Liver (tissue), 9 donors: Measurements from ENCODE around the gene GIT2. TPM values are rescaled to one million over a fixed set of nuclear protein-coding genes. Genes with fewer than 3 reads are reported as not detected.

Source experiments
- DNase-seq: peaks from one replicate; pipeline ENCODE4 v3.0.0-alpha.2; 2017; ENCODE audit warnings: low spot score
- H3K27ac ChIP-seq, 2 donors: one replicate each; pipeline ENCODE4 v1.7.0; 2013; ENCODE audit warnings: inconsistent platforms in 2 of 2, low read length in 2 of 2, control low read depth in 1 of 2, low read depth in 1 of 2, mild to moderate bottlenecking in 1 of 2
- H3K27me3 ChIP-seq, 4 donors: one replicate each; pipeline versions ENCODE4 v1.6.1 to v1.7.0; 2013; ENCODE audit warnings: low read length in 3 of 4, inconsistent platforms in 1 of 4, mild to moderate bottlenecking in 1 of 4, moderate library complexity in 1 of 4; ENCODE audit not compliant: control insufficient read depth in 4 of 4, insufficient read depth in 4 of 4
- H3K36me3 ChIP-seq, 4 donors: one replicate each; pipeline versions ENCODE4 v1.6.1 to v1.7.0; 2013; ENCODE audit warnings: low read length in 3 of 4, mild to moderate bottlenecking in 3 of 4, low read depth in 1 of 4, moderate library complexity in 1 of 4; ENCODE audit not compliant: control insufficient read depth in 4 of 4, insufficient read depth in 3 of 4
- H3K4me1 ChIP-seq, 4 donors: one replicate each; pipeline versions ENCODE4 v1.6.1 to v1.7.0; 2013; ENCODE audit warnings: low read length in 3 of 4, mild to moderate bottlenecking in 3 of 4, moderate library complexity in 1 of 4; ENCODE audit not compliant: control insufficient read depth in 4 of 4, insufficient read depth in 4 of 4
- H3K4me3 ChIP-seq, 3 donors: one replicate each; pipeline versions ENCODE4 v1.6.1 to v1.7.0; 2013; ENCODE audit warnings: low read length in 3 of 3, control low read depth in 1 of 3, low read depth in 1 of 3, mild to moderate bottlenecking in 1 of 3
- H3K9ac ChIP-seq, 2 donors: one replicate each; pipeline ENCODE4 v1.7.0; 2013; ENCODE audit warnings: low read length in 2 of 2, mild to moderate bottlenecking in 2 of 2, moderate library complexity in 2 of 2, control low read depth in 1 of 2, low read depth in 1 of 2
- H3K9me3 ChIP-seq, 4 donors: one replicate each; pipeline versions ENCODE4 v1.6.1 to v1.7.0; 2013; ENCODE audit warnings: low read length in 3 of 4; ENCODE audit not compliant: control insufficient read depth in 4 of 4
- FOXA1 ChIP-seq: IDR thresholded peaks from 2 replicates; pipeline ENCODE4 v1.6.1; 2016; ENCODE audit warnings: antibody characterized with exemption
- FOXA2 ChIP-seq: IDR thresholded peaks from 2 replicates; pipeline ENCODE4 v1.6.1; 2016; ENCODE audit warnings: antibody characterized with exemption
- HNF4A ChIP-seq, 2 donors: conservative IDR thresholded peaks; 2 replicates each; pipeline ENCODE4 v1.6.1; 2016; ENCODE audit warnings: antibody characterized with exemption in 2 of 2, mild to moderate bottlenecking in 2 of 2
- HNF4G ChIP-seq: IDR thresholded peaks from 2 replicates; pipeline ENCODE4 v1.6.1; 2016; ENCODE audit warnings: antibody characterized with exemption
- JUND ChIP-seq, 2 donors: IDR thresholded peaks; 2 replicates each; pipeline ENCODE4 v1.6.1; 2016; ENCODE audit warnings: antibody characterized with exemption in 2 of 2
- RAD21 ChIP-seq, 2 donors: IDR thresholded peaks; 2 replicates each; pipeline ENCODE4 v1.6.1; 2016; ENCODE audit warnings: antibody characterized with exemption in 2 of 2, mild to moderate bottlenecking in 2 of 2
- RXRA ChIP-seq, 2 donors: IDR thresholded peaks; 2 replicates each; pipeline ENCODE4 v1.6.1; 2017 to 2018; ENCODE audit warnings: antibody characterized with exemption in 2 of 2, mild to moderate bottlenecking in 1 of 2
- SP1 ChIP-seq: IDR thresholded peaks from 2 replicates; pipeline ENCODE4 v1.6.1; 2018; ENCODE audit warnings: antibody characterized with exemption, mild to moderate bottlenecking
- YY1 ChIP-seq: IDR thresholded peaks from 2 replicates; pipeline ENCODE4 v1.6.1; 2016; ENCODE audit warnings: antibody characterized with exemption, mild to moderate bottlenecking
- WGBS: extraction: QIAGEN DNeasy Blood & Tissue Kit; methylation state at CpG from one replicate; pipeline ENCODE4 v1.1.7; 2013; 5-methylcytosine and 5-hydroxymethylcytosine counted together
- polyA plus RNA-seq, 2 donors: library from polyadenylated mRNA; stranded (reverse) in 1 of 2; unstranded in 1 of 2; fragments of 200-250 nt in 1 of 2; fragments of >200 nt in 1 of 2; fragmentation: Nextera tagmentation in 1 of 2; extraction: Ambion mirVana in 1 of 2; gene quantifications; one replicate each; pipeline versions ENCODE4 v1.2.1 to v1.2.3, GENCODE V29; 2013 to 2015
- total RNA-seq, 2 donors: library from RNA; depleted of rRNA; stranded (reverse); fragments of >200 nt; gene quantifications; one replicate each; pipeline ENCODE4 v1.2.3, GENCODE V29; 2014
- TF ChIP-seq, protein P1 (sequence below): IDR thresholded peaks from 2 replicates; pipeline ENCODE4 v1.6.1; 2016; ENCODE audit warnings: antibody characterized with exemption
- TF ChIP-seq, protein P2 (sequence below): IDR thresholded peaks from 2 replicates; pipeline ENCODE4 v1.6.1; 2016; ENCODE audit warnings: antibody characterized with exemption
- TF ChIP-seq, protein P3 (sequence below): IDR thresholded peaks from 2 replicates; pipeline ENCODE4 v1.6.1; 2016; ENCODE audit warnings: antibody characterized with exemption, mild to moderate bottlenecking
- TF ChIP-seq, protein P4 (sequence below): IDR thresholded peaks from 2 replicates; pipeline ENCODE4 v1.6.1; 2016; ENCODE audit warnings: antibody characterized with exemption
- TF ChIP-seq, protein P5 (sequence below): fragments of 150-350 bp; IDR thresholded peaks from 2 replicates; pipeline ENCODE4 v1.5.1; 2017; ENCODE audit warnings: improper control_type of control experiment, low read depth, low read length; ENCODE audit not compliant: missing input control
- donor health status: healthy.
- donor health status: healthy.
- donor health status: healthy.
- donor health status: healthy.
- donor health status: healthy.

The GIT2 gene
- total and polyA plus RNA-seq, 4 donors: 6.7 to 30.4 (median 16.7) TPM

DNA sequence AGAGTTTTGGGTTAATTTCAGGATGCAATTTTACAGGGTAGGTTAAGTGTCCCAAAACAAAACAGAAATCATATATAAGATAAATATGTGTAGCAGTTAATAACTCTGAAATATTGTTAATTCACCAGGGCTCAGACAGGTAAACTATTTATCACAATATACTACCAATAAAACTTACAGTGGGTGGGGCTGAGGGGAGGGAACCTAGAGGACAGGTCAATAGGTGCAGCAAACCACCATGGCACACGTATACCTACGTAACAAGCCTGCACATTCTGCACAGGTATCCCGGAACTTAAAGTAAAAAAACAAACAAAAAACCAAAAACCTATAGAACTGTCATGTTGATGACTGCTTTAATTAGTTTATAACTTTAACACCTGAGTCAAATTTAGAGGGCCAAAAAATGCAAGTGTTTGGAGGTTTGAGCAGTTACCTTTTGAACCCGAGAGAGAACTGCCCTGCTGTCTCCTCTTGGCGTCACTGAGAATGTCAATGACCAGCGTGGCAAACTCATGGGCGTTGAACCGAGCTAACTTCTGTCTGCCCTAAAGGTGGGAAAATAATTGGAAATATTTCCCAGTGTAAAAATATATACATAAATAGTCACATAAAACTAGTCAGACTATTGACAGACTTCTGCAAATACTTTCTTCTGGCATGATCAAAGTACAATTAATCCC lies 36.6 kb downstream of the GIT2 start:
- no peak overlapping the region for H3K27ac ChIP-seq
- H3K36me3 ChIP-seq: peaks cover 9 to 30% (median 21%) of the 10 kb centered on the region in 4 donors
- no peak for TF ChIP-seq HNF4G
- TF ChIP-seq, protein P1, sequence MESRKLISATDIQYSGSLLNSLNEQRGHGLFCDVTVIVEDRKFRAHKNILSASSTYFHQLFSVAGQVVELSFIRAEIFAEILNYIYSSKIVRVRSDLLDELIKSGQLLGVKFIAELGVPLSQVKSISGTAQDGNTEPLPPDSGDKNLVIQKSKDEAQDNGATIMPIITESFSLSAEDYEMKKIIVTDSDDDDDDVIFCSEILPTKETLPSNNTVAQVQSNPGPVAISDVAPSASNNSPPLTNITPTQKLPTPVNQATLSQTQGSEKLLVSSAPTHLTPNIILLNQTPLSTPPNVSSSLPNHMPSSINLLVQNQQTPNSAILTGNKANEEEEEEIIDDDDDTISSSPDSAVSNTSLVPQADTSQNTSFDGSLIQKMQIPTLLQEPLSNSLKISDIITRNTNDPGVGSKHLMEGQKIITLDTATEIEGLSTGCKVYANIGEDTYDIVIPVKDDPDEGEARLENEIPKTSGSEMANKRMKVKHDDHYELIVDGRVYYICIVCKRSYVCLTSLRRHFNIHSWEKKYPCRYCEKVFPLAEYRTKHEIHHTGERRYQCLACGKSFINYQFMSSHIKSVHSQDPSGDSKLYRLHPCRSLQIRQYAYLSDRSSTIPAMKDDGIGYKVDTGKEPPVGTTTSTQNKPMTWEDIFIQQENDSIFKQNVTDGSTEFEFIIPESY: no peak
- peak; percentile 73 to 76 for TF ChIP-seq HNF4A (conservative IDR thresholded peaks at IDR 0.05)
- peak; percentile 98 for TF ChIP-seq RXRA (IDR thresholded peaks at IDR 0.05)
- peak in 1 of 2 donors; percentile 17 for TF ChIP-seq JUND (IDR thresholded peaks at IDR 0.05)
- peak; percentile 75 for TF ChIP-seq SP1
- peak in 1 of 2 donors; percentile 7 for TF ChIP-seq RAD21 (IDR thresholded peaks at IDR 0.05)
- peak; percentile 33 for TF ChIP-seq YY1
- TF ChIP-seq, protein P2, sequence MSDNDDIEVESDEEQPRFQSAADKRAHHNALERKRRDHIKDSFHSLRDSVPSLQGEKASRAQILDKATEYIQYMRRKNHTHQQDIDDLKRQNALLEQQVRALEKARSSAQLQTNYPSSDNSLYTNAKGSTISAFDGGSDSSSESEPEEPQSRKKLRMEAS: peak; percentile 32
- TF ChIP-seq, protein P3, sequence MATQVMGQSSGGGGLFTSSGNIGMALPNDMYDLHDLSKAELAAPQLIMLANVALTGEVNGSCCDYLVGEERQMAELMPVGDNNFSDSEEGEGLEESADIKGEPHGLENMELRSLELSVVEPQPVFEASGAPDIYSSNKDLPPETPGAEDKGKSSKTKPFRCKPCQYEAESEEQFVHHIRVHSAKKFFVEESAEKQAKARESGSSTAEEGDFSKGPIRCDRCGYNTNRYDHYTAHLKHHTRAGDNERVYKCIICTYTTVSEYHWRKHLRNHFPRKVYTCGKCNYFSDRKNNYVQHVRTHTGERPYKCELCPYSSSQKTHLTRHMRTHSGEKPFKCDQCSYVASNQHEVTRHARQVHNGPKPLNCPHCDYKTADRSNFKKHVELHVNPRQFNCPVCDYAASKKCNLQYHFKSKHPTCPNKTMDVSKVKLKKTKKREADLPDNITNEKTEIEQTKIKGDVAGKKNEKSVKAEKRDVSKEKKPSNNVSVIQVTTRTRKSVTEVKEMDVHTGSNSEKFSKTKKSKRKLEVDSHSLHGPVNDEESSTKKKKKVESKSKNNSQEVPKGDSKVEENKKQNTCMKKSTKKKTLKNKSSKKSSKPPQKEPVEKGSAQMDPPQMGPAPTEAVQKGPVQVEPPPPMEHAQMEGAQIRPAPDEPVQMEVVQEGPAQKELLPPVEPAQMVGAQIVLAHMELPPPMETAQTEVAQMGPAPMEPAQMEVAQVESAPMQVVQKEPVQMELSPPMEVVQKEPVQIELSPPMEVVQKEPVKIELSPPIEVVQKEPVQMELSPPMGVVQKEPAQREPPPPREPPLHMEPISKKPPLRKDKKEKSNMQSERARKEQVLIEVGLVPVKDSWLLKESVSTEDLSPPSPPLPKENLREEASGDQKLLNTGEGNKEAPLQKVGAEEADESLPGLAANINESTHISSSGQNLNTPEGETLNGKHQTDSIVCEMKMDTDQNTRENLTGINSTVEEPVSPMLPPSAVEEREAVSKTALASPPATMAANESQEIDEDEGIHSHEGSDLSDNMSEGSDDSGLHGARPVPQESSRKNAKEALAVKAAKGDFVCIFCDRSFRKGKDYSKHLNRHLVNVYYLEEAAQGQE: peak; percentile 38
- no peak for TF ChIP-seq FOXA1
- TF ChIP-seq FOXA2: no peak
- TF ChIP-seq, protein P4, sequence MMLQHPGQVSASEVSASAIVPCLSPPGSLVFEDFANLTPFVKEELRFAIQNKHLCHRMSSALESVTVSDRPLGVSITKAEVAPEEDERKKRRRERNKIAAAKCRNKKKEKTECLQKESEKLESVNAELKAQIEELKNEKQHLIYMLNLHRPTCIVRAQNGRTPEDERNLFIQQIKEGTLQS: no peak
- no peak for DNase-seq
- H3K27me3 ChIP-seq: no peaks in the 10 kb centered on the region
- H3K4me3 ChIP-seq: no peak overlapping the region
- peaks cover 0 to 8% (median 5%) of the 10 kb centered on the region in 4 donors for H3K4me1 ChIP-seq
- H3K9me3 ChIP-seq: no peaks in the 10 kb centered on the region
- H3K9ac ChIP-seq: no peak overlapping the region
- 58% methylated on average over 8 of the region's 8 CpGs for WGBS

DNA sequence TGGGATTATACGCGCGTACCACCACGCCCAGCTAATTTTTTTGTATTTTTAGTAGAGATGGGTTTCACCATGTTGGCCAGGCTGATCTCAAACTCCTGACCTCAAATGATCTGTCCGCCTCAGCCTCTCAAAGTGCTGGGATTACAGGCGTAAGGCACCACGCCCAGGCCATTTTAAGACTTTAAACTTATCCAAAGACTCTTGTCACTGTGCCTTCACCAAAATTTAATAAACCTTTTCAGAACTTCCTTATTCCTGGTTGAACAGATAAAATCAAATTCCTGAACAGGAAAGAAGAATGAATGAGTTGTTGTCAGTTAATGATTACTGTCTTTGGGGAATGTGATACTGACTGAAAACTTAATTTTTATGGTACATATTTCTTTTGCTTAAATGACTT lies 37.8 kb downstream of the GIT2 start:
- Histone ChIP-seq H3K4me3 (no peak overlapping the region), H3K4me1 (peaks cover 0 to 8% (median 5%) of the 10 kb centered on the region in 4 donors), H3K27ac (no peak overlapping the region), H3K9me3 (no peaks in the 10 kb centered on the region), H3K36me3 (peaks cover 3 to 22% (median 17%) of the 10 kb centered on the region in 4 donors), H3K27me3 (no peaks in the 10 kb centered on the region), H3K9ac (no peak overlapping the region)
- TF ChIP-seq RXRA (IDR thresholded peaks at IDR 0.05): no peak
- TF ChIP-seq, protein P2: no peak
- TF ChIP-seq, protein P5, sequence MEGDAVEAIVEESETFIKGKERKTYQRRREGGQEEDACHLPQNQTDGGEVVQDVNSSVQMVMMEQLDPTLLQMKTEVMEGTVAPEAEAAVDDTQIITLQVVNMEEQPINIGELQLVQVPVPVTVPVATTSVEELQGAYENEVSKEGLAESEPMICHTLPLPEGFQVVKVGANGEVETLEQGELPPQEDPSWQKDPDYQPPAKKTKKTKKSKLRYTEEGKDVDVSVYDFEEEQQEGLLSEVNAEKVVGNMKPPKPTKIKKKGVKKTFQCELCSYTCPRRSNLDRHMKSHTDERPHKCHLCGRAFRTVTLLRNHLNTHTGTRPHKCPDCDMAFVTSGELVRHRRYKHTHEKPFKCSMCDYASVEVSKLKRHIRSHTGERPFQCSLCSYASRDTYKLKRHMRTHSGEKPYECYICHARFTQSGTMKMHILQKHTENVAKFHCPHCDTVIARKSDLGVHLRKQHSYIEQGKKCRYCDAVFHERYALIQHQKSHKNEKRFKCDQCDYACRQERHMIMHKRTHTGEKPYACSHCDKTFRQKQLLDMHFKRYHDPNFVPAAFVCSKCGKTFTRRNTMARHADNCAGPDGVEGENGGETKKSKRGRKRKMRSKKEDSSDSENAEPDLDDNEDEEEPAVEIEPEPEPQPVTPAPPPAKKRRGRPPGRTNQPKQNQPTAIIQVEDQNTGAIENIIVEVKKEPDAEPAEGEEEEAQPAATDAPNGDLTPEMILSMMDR: no peak
- DNase-seq: no peak
- 98% methylated on average over 7 of the region's 7 CpGs for WGBS
